Middle frontal gyrus (tissue), 1 donor: ENCODE measurements around the gene ANK2.

Experiments
- DNase-seq: peaks from one replicate; pipeline ENCODE4 v3.0.0-alpha.2; 2015; ENCODE audit warnings: low spot score; ENCODE audit errors: extremely low spot score

The ANK2 gene

GRCh38 chr4:113288257-113288656, 238.8 kb downstream of the ANK2 start:
- DNase-seq: no peak

DNA sequence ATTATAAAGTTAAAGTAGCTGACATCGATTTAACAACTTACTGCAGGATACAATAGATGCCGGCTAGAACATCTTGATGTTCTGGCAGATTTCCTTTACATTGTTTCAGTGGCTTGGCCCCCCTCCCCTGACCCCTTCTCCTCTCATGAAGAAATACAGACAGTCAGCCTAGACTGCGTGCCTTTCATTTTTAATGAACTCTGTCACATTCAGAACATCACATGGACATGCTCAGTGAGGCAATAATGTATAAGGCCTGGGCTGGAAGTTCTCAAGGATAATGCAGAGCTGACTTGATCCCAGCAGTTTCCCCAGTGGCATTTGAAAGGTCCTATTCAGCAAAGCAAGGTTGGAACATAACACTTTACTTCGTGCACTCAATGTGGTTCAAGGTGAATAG, 239.2 kb downstream of the ANK2 start:
- no peak for DNase-seq

DNA sequence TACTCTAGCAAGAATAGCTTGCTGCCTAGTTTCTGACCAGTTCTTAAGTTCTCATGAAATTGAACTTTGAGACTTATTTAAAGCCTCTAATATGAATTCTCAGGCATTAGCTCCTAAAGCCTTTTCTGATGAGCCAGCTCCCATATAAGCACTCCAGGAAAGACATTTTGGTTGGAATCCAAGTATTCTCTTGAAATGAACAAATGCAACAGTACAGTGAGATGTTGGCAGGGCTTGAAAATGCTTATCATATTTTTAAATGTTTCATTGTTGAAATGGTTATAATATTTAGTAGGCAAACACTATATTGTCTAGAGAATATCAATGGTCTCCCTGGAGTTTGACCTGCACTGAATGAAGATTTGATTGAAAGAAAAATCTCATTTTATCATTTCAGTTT, 240.3 kb downstream of the ANK2 start:
- no peak for DNase-seq

GRCh38 chr4:113290666-113291065, 241.2 kb downstream of the ANK2 start:
- no peak for DNase-seq

DNA sequence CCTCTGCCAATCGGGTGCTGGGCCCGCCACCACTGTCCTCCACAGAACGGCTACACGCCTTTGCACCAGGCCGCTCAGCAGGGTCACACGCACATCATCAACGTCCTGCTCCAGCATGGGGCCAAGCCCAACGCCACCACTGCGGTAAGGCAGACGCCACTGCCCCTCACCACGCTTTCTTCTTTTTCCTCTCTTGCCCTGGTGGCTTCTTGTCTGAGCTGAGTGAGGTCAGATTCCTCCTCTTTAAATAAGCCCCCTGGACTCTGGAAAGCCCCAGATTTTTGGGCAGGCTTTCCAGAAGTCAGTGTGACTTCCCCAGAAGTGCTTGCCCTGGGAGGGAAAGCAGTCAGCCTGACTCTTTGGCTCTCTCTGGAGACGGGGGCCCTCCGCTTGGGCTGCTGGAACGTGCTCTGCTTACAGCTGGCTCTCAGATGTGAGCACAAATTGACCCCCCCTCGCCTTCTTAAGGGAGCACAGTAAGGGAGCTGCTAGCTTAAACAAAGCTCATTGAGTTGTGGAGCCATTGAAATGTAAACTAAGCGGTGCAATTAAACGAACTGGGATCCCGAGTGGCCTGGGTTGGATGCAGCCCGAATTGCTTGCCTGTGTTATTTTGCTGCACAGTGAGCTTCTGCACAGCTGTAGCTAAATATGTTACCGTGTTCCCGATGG, 243.1 kb downstream of the ANK2 start:
- DNase-seq: peak; percentile 55

GRCh38 chr4:113293043-113293560, 243.6 kb downstream of the ANK2 start:
- DNase-seq: no peak

DNA sequence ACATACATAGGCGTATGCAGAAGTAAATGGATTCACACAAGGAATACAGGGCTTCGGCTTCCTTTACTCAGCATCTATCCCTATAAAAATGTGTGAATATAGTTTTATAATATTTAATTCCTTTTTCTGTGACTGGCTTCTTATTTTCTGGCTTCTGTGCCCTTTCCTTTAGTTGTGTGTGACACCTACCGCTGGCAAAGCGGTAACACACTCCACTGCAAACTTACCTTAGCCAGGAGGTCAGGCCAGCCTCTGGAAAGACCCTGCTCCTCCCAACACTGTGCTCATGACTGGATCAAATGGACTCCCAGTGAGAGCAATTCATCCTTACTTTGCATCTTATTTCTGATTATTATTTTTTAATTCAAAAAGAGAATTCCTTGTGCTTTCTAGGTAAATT, 244.2 kb downstream of the ANK2 start:
- DNase-seq: no peak

GRCh38 chr4:113294908-113295307, 245.5 kb downstream of the ANK2 start:
- no peak for DNase-seq

- DNase-seq: no peak
Measured at GRCh38 chr4:113300471-113300928, 251.0 kb downstream of the ANK2 start.

GRCh38 chr4:113302051-113302450, 252.6 kb downstream of the ANK2 start:
- DNase-seq: no peak

- no peak for DNase-seq
Measured at GRCh38 chr4:113303315-113303714, 253.9 kb downstream of the ANK2 start.

- DNase-seq: no peak
Measured at GRCh38 chr4:113311047-113311446, 261.6 kb downstream of the ANK2 start.

- no peak for DNase-seq
Measured at GRCh38 chr4:113312529-113312928, 263.1 kb downstream of the ANK2 start.

GRCh38 chr4:113314426-113314825, 265.0 kb downstream of the ANK2 start:
- no peak for DNase-seq

GRCh38 chr4:113316879-113317278, 267.4 kb downstream of the ANK2 start:
- DNase-seq: no peak

- DNase-seq: no peak
Measured at GRCh38 chr4:113317523-113317922, 268.1 kb downstream of the ANK2 start.

- DNase-seq: no peak
Measured at GRCh38 chr4:113322736-113323135, 273.3 kb downstream of the ANK2 start.

DNA sequence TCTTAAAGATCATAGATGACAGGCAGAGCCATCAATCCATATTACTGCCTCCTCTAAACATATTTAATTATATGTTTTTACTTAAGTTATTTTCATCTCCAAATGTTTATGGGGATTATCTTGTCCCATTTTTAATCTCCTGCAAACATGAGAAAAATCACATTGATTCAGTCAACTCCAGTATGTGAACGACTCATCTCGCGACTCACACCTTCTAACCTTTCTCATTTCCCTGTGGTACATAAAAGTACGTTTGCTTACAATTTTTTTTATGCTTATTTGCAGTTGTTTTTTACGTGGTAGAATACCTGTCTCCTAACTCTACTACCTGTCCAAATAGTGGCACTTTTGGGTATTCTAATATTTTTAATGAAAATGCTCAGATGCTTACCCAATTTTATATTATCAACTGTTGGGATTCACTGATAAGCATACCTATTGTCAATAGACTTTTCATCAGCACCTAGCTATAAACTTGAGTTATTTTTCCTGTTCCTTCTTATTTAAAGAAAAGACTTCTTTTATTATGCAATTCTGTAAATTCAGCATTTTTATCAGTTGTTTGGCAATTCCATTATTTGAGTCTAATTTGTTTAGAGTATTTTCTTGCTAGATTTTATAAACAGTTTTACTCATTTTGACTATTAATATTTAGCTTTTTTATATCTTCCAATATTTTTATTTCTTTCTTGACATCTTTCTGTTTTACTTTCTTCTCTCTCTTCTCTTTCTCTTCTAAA, 276.6 kb downstream of the ANK2 start:
- no peak for DNase-seq

- no peak for DNase-seq
Measured at GRCh38 chr4:113327494-113327893, 278.0 kb downstream of the ANK2 start.

DNA sequence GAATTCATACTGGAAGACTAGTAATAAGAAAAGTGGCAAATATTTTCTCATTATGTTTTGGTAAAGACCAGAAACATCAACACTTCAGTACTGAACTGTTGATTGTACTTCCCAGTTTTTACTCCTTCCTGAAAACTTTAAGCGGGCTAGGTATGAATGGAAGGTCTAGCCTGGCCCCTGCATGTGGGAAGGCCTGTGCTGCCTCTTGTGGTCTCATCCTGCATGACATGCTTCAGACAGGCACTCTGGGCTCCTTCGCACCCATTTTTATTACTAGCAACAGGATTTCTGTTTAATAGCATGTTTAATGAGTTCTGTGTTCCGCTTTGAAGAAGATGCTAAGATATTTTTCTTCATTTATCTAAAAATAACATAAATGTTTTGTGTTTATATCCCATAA, 279.1 kb downstream of the ANK2 start:
- no peak for DNase-seq

DNA sequence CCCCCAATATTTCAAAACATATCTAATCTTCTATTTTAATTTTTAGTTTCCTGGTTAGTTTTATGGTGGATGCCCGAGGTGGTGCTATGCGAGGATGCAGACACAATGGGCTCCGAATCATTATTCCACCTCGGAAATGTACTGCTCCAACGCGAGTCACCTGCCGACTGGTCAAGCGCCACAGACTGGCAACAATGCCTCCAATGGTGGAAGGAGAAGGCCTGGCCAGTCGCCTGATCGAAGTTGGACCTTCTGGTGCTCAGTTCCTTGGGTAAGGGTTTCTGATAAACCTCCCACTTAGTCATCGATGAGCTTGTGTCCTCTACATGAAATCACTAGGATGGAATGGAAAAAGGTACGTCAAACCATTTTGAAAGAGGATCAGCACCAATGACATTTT, 280.7 kb downstream of the ANK2 start:
- no peak for DNase-seq

DNA sequence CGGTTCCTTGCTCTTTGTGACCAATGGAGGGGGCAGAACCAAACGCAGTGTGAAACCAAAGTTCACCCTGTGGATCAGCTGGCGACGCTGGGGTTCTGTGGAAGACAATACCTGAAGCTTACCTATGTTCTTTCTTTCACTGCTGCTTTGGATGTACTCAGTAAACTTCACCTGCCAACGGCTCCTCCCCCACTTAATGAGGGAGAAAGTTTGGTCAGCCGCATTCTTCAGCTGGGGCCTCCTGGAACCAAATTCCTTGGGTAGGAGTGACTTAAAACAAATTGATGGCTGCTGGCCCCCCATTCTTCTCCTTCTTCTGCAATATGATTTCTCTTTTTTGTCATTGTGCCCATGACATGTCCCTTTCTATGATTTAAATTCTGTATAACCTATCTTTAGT, 282.4 kb downstream of the ANK2 start:
- no peak for DNase-seq

- no peak for DNase-seq
Measured at GRCh38 chr4:113332701-113333100, 283.2 kb downstream of the ANK2 start.
